HS-5 (cell line): ENCODE measurements around the gene MRPS31.
"Not testable (repeated sequence)": the region's sequence is repeated elsewhere in the genome, so short reads cannot be mapped to it uniquely, and the experiment has no call there.

ENCODE experiments used
- DNase-seq: peaks from one replicate; pipeline ENCODE4 v3.0.0-alpha.2; 2012; ENCODE audit warnings: low read depth

The MRPS31 gene

GRCh38 chr13:40758811-40759210 is 12.2 kb downstream of the MRPS31 start:
- no peak for DNase-seq

GRCh38 chr13:40756042-40756441 is 14.9 kb downstream of the MRPS31 start:
- DNase-seq: no peak

GRCh38 chr13:40755082-40755700 is 15.8 kb downstream of the MRPS31 start:
- DNase-seq: no peak

GRCh38 chr13:40749327-40749726 is 21.7 kb downstream of the MRPS31 start:
- no peak for DNase-seq

GRCh38 chr13:40735232-40735548 is 35.8 kb downstream of the MRPS31 start:
- DNase-seq: not testable (repeated sequence)

GRCh38 chr13:40734536-40735231 is 36.3 kb downstream of the MRPS31 start:
- DNase-seq: not testable (repeated sequence)

- DNase-seq: no peak
Measured at GRCh38 chr13:40732658-40733057, 38.3 kb downstream of the MRPS31 start.

- no peak for DNase-seq
Measured at GRCh38 chr13:40728595-40728994, 42.4 kb downstream of the MRPS31 start.

- DNase-seq: not testable (repeated sequence)
Measured at GRCh38 chr13:40714433-40714832, 56.6 kb downstream of the MRPS31 start.

- DNase-seq: no peak
Measured at GRCh38 chr13:40706439-40706838, 64.6 kb downstream of the MRPS31 start.

GRCh38 chr13:40697711-40698110 is 73.3 kb downstream of the MRPS31 start:
- no peak for DNase-seq

- DNase-seq: no peak
Measured at GRCh38 chr13:40694426-40694825, 76.6 kb downstream of the MRPS31 start.

GRCh38 chr13:40692946-40693345 is 78.0 kb downstream of the MRPS31 start:
- DNase-seq: peak; percentile 18

GRCh38 chr13:40688781-40689180 is 82.2 kb downstream of the MRPS31 start:
- no peak for DNase-seq

GRCh38 chr13:40682449-40683240 is 88.3 kb downstream of the MRPS31 start:
- DNase-seq: no peak

GRCh38 chr13:40681341-40682146 is 89.4 kb downstream of the MRPS31 start:
- DNase-seq: no peak

- DNase-seq: no peak
Measured at GRCh38 chr13:40680659-40681323, 90.2 kb downstream of the MRPS31 start.

GRCh38 chr13:40679480-40679985 is 91.5 kb downstream of the MRPS31 start:
- DNase-seq: no peak
